Thoracic aorta (tissue), 2 donors: Measurements from ENCODE around the gene ZC3H12C. TPM values are rescaled to one million over a fixed set of nuclear protein-coding genes. Genes with fewer than 3 reads are reported as not detected.

ENCODE experiments used
- ATAC-seq: fragments of 150-250 bp; one replicate; pipeline ENCODE4 v1.8.0; 2017; ENCODE audit warnings: low read depth; ENCODE audit not compliant: insufficient number of reproducible peaks, low FRiP score
- DNase-seq: peaks from one replicate; pipeline ENCODE4 v3.0.0-alpha.2; 2020; ENCODE audit warnings: low spot score
- H3K27ac ChIP-seq, 2 donors: fragments of 200-600 bp; sonication (generic); 1 replicate in 1 of 2; 2 replicates in 1 of 2; pipeline ENCODE4 v1.5.1; 2016; ENCODE audit warnings: mild to moderate bottlenecking in 2 of 2, moderate library complexity in 2 of 2
- H3K27me3 ChIP-seq: fragments of 200-600 bp; sonication (generic); replicated peaks from 2 replicates; pipeline ENCODE4 v1.6.0; 2016; ENCODE audit warnings: mild to moderate bottlenecking; ENCODE audit not compliant: insufficient read depth
- H3K36me3 ChIP-seq: fragments of 200-600 bp; sonication (generic); one replicate; pipeline ENCODE4 v1.5.1; 2016
- H3K4me1 ChIP-seq, 2 donors: fragments of 200-600 bp; sonication (generic); 1 replicate in 1 of 2; 2 replicates in 1 of 2; pipeline versions ENCODE4 v1.5.1 to v1.6.0; 2016; ENCODE audit warnings: low read depth in 2 of 2, mild to moderate bottlenecking in 1 of 2; ENCODE audit not compliant: control insufficient read depth in 1 of 2
- H3K4me3 ChIP-seq: fragments of 200-600 bp; sonication (generic); 2 replicates; pipeline ENCODE4 v1.5.1; 2016; ENCODE audit warnings: mild to moderate bottlenecking
- H3K9me3 ChIP-seq: fragments of 200-600 bp; sonication (generic); 2 replicates; pipeline ENCODE4 v1.5.1; 2016
- total RNA-seq, 2 donors: library from RNA; depleted of rRNA; stranded (reverse); fragments of >200 nt; gene quantifications; one replicate each; pipeline versions ENCODE4 v1.1.0 to v1.2.3, GENCODE V29; 2016
- TF ChIP-seq, protein P1 (sequence below): fragments of 200-600 bp; sonication (generic); IDR thresholded peaks from one replicate; pipeline ENCODE4 v1.5.1; 2019; ENCODE audit warnings: antibody characterized with exemption

Gene ZC3H12C
- total RNA-seq, 2 donors from 2014 or later = 13.6 to 13.7 TPM

DNA sequence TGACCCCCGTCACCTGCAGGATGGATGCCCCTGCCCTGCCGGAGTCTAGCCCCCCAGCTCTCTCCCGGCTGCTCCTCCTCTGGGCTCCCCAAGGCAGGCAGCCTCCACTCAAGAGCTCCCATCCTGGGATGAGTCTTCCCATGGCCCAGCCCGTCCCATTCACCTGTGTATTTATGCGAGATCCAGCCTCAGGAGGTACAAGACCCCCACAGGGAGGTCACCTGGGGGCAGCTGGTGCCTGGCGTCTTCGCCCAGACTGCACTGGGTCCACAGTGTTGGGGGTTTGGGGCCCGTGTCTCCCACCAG, 43.0 kb upstream of the ZC3H12C start:
- no peak for ATAC-seq
- no peak overlapping the region for H3K4me3 ChIP-seq
- TF ChIP-seq, protein P1, sequence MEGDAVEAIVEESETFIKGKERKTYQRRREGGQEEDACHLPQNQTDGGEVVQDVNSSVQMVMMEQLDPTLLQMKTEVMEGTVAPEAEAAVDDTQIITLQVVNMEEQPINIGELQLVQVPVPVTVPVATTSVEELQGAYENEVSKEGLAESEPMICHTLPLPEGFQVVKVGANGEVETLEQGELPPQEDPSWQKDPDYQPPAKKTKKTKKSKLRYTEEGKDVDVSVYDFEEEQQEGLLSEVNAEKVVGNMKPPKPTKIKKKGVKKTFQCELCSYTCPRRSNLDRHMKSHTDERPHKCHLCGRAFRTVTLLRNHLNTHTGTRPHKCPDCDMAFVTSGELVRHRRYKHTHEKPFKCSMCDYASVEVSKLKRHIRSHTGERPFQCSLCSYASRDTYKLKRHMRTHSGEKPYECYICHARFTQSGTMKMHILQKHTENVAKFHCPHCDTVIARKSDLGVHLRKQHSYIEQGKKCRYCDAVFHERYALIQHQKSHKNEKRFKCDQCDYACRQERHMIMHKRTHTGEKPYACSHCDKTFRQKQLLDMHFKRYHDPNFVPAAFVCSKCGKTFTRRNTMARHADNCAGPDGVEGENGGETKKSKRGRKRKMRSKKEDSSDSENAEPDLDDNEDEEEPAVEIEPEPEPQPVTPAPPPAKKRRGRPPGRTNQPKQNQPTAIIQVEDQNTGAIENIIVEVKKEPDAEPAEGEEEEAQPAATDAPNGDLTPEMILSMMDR = no peak

DNA sequence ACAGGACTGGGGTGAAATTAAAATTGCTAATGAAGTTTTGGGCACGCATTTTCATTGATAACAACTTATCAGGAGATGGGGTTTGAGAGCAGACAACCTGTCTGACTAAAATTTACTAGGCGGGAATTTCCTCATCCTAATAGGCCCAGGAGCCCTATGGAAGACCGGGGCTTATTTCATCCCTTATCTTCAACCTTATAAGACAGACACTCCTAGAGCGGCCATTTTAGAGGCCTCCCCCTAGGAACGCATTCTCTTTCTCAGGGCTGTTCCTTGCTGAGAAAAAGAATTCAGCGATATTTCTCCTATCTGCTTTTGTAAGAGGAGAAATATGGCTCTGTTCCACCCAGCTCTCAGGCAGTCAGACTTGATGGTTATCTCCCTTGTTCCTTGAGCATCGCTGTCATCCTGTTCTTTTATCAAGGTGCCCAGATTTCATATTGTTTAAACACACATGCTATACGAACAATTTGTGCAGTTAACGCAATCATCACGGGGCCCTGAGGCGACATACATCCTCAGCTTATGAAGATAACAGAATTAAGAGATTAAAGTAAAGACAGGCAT, 39.3 kb upstream of the ZC3H12C start:
- H3K36me3 ChIP-seq = no peaks in the 10 kb centered on the region
- DNase-seq (no peak), ATAC-seq (no peak)
- H3K27me3 ChIP-seq = no peaks in the 10 kb centered on the region
- H3K9me3 ChIP-seq = peaks cover 7% of the 10 kb centered on the region
- H3K4me1 ChIP-seq = no peaks in the 10 kb centered on the region
- no peak overlapping the region for H3K27ac ChIP-seq
- TF ChIP-seq, protein P1 = no peak
- no peak overlapping the region for H3K4me3 ChIP-seq

More for the DNA sequence above, 43.0 kb upstream of the ZC3H12C start:
- peaks cover 7% of the 10 kb centered on the region for H3K9me3 ChIP-seq
- DNase-seq = no peak
- H3K27me3 ChIP-seq = no peaks in the 10 kb centered on the region
- no peaks in the 10 kb centered on the region for H3K36me3 ChIP-seq
- no peaks in the 10 kb centered on the region for H3K4me1 ChIP-seq
- H3K27ac ChIP-seq = no peak overlapping the region

DNA sequence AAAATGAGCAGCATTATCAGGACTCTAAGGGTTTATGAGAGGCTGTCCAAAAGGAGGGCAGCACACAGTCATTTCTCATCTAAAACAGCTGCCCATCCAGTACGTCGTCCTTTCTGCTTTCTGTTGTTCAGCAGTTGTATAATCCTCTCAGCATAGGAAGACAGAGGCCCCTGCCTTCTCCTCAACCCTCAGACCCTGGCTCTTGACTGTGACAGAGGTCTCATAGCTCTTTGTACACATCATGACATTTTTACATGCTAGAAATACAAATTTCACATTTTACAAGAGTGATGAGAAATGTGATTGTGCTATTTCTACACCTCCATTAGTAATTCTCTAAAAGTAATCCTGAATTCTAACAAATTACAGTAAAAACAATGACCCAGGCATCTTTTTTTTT, 36.2 kb upstream of the ZC3H12C start:
- H3K9me3 ChIP-seq = peaks cover 7% of the 10 kb centered on the region
- H3K4me3 ChIP-seq = no peak overlapping the region
- no peaks in the 10 kb centered on the region for H3K27me3 ChIP-seq
- ATAC-seq (no peak), DNase-seq (no peak)
- TF ChIP-seq, protein P1 = no peak
- no peak overlapping the region for H3K27ac ChIP-seq
- no peaks in the 10 kb centered on the region for H3K36me3 ChIP-seq
- no peaks in the 10 kb centered on the region for H3K4me1 ChIP-seq

DNA sequence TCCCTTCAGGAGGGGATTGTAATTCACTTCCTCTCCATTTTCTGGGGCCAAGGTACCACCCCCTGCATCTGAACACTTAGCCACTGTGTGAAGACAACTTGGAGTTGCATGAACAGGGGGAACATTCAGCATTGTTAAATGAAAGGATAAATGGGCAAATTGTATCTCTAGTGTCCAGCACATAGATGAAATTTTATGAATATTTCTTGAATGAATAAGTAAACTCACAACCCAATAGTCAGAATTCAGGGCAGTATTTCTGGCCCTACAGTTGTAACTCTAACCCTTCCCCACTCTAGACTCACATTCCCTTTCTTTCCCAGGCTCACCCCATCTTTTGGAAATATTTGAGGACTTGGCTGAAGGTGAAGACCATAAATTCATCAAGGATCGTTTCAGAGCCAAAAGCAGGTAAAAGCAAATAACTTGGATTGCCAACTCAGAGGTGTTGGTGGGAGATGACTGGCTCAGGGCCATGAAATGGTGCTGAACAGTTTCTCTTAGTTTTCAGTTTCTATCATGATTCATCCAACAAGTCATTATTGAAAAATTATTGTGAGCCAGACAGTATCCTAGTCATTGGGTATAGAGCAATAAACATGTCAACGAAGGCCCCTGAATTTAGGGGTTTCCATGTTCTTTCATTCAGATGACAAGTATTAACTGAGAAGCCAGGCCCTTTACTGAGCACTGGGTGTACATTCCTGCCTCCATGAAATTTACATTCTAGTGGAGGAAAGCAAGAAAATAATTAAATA, 33.3 kb upstream of the ZC3H12C start:
- ATAC-seq (no peak), DNase-seq (no peak)
- Histone ChIP-seq H3K9me3 (no peaks in the 10 kb centered on the region), H3K36me3 (no peaks in the 10 kb centered on the region), H3K27ac (no peak overlapping the region), H3K4me1 (no peaks in the 10 kb centered on the region), H3K27me3 (no peaks in the 10 kb centered on the region), H3K4me3 (no peak overlapping the region)
- TF ChIP-seq, protein P1 = no peak

DNA sequence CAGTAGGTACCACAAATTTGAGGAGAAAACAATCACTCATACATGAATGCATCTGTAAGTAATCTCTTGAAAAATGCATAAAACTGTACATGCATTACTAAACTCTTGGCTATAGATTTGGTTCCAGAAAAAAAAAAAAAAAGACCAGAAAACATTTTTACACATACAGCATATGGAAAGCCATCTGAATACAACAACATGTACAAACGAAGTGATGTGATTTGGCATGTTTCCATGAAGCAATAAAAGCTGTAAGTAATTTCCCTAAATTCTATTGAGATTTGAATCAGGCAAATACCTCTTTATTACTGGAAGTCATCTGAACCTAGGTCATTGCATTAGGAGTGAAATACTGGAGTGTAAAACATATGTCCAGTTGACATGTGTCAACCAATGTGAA, 31.9 kb upstream of the ZC3H12C start:
- Histone ChIP-seq H3K27me3 (no peaks in the 10 kb centered on the region), H3K4me1 (no peaks in the 10 kb centered on the region), H3K27ac (no peak overlapping the region), H3K36me3 (no peaks in the 10 kb centered on the region), H3K4me3 (no peak overlapping the region), H3K9me3 (no peaks in the 10 kb centered on the region)
- TF ChIP-seq, protein P1 = no peak
- no peak for DNase-seq
- ATAC-seq = no peak
